DMS153 (cell line): ENCODE data around the gene B4GALT5.

Experiments used
- DNase-seq: peaks from one replicate; lab custom pipeline; 2025; lab: John Stamatoyannopoulos, UW

Gene B4GALT5

DNA sequence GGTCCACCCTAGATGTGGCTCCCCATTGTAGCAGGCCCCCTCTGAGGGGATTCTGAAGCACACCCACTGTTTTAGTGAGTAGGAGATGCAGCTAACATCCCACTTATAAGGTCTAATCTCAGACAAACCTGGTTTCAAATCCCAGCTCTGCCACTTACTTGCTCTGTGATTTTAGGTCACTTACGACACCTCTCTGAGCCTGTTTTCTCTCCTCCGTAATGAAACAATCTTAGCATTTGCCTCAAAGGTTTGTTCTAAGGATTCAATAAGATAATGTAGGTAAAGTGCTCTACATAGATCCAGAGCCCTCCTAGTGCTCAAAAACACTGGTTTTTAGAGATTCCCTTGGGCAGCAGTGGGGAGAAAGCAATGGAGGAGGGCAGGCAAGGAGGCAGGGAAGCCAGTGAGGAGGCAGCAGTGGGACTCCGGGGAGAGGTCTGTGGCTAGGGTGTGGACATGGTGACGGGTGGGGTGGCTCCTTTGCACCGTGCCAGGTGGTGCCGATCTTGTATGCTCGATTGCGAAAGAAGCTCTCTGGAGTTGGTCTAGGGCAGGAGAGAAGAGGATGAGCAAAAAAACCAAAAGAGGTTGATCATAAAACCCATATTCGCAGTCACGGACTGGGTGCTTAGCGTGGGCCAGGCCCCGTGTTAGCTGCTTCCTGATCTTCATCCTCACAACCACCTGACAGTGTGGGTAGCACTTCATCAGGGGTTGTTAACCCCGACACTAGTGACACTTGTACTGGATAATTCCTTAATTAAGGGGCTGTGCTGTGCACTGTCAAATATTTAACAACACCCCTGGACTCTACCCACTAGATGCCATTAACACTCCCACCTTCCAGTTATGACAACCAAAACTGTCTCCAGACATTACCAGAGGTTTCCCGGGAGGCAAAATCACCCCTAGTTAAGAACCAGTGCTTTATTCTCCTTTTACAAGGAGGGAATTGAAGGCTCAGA is 129.0 kb downstream of the B4GALT5 start:
- no peak for DNase-seq

DNA sequence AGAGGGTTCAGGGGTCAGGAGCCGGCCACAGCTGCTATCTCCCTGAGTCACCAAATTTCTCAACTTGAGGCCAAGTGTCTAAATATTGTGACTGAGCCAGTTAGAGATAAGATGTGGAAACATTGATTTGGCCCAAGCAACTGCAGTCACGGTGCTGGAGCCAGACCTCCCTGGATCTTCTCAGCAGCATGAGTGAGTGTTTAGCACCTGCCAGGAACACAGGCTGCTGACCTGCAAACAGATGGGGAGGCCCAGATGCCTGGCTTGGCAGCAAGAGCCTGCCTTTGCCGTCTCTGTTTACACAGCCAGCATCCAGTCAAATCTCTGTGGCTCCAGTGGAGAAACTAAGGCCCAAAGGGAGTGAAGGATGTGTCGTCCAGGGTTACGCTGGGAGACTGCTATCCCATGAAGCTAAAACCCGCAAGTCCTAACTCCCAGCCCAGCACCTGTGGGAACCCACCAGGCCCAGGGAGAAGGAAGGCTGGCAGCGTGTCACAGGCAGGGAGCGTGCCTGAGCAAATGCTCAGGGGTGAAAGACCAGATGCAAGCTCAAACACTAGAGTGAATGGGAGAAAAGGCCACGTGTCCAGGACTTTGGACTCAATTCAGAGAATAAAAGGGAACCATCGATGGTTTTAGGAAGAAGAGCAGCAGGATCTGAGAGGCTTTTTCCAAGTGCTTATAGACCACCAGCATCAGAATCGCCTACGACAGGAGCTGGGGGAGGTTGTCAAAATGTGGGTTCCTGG is 129.8 kb downstream of the B4GALT5 start:
- peak; percentile 56 for DNase-seq

DNA sequence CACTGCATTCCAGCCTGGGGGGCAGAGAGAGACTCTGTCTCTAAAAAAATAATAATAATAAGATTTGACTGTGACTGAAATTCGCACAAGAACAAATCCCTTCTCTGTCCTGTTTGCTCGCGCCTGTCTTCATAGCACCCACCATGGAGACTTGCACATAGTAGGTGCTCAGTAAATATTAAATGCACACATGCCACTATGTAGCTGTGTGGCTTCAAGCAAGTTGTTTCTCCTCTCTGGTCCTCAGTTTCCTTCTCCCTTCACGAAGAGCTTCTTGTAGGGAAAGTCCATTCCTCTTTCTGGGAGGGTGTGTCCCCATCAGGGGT is 130.4 kb downstream of the B4GALT5 start:
- no peak for DNase-seq
